Stimulated activated naive CD8-positive, alpha-beta T cell treated with anti-CD3 and anti-CD28 coated beads, Interleukin-15, Interleukin-2, amounts not matched to agents 100 ng/mL and 50 ng/mL, for 24 hours (primary cell): ENCODE measurements around the gene FBXW10B.
"Not testable (repeated sequence)": the region's sequence is repeated elsewhere in the genome, so short reads cannot be mapped to it uniquely, and the experiment has no call there.

ENCODE experiments used
- H3K27ac Mint-ChIP-seq: one replicate; pipeline ENCODE4 v1.8.0; 2021; ENCODE audit warnings: mild to moderate bottlenecking, mixed read lengths
- H3K27me3 Mint-ChIP-seq: one replicate; pipeline ENCODE4 v1.8.0; 2021; ENCODE audit warnings: mixed read lengths
- H3K36me3 Mint-ChIP-seq: one replicate; pipeline ENCODE4 v1.8.0; 2021; ENCODE audit warnings: low read depth, mixed read lengths
- H3K4me1 Mint-ChIP-seq: one replicate; pipeline ENCODE4 v1.8.0; 2021; ENCODE audit warnings: low read depth, mixed read lengths
- H3K4me3 Mint-ChIP-seq: one replicate; pipeline ENCODE4 v1.8.0; 2021; ENCODE audit warnings: mild to moderate bottlenecking, mixed read lengths
- H3K9me3 Mint-ChIP-seq: one replicate; pipeline ENCODE4 v1.8.0; 2021; ENCODE audit warnings: mixed read lengths

FBXW10B gene

DNA sequence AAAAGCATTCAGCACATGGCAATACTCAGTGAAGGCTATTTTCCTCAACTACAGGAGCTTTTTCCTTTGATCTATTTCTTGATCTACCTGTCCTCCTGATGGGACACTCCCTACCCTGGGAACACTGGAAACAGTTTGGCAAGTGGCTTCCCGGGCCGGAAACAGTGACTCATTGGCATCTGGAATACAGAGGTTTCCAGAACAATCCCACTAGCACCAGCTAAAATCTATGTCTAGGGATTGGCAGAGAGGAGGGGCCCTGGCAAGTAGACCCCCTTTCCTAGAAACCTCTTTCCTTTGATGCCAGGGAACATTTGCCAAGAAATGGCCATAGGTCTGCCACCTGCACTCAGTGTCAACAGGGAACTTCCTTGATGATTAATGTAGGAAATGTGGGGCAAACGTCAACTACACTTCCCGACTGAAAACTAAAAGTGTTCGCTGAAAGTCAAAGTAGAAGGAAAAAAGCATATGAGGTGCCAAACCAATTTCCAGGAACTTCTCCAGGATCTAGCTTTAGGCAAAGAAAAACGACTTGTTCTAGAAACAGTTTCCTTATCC lies 30.4 kb upstream of the FBXW10B start:
- Mint-ChIP-seq H3K4me3 (no peak overlapping the region), H3K36me3 (peaks cover 7% of the 10 kb centered on the region), H3K9me3 (no peaks in the 10 kb centered on the region), H3K4me1 (peaks cover 11% of the 10 kb centered on the region), H3K27me3 (no peaks in the 10 kb centered on the region), H3K27ac (no peak overlapping the region)

- H3K4me1 Mint-ChIP-seq: peaks cover 11% of the 10 kb centered on the region
- H3K9me3 Mint-ChIP-seq: no peaks in the 10 kb centered on the region
- peaks cover 3% of the 10 kb centered on the region for H3K36me3 Mint-ChIP-seq
- no peaks in the 10 kb centered on the region for H3K27me3 Mint-ChIP-seq
- H3K27ac Mint-ChIP-seq: no peak overlapping the region
- no peak overlapping the region for H3K4me3 Mint-ChIP-seq
Measured at GRCh38 chr17:15648386-15648785, 28.9 kb upstream of the FBXW10B start.

DNA sequence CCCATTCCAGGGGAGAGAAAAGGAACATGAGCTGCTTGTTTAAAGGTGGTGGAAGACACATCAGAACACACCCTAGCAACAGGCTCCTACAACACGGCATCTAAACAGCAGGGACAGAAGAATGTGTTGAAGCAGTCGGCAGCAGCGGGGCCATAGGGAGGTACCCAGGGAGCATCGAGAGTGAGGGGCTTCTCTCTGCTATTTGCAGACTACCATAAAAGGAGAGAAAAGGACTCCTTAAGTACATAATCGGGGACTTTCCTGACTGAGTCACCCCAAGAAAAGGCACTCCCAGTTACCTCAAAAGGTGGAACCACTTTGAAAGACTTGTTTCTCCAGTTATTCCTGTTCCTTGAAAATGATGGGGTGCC lies 26.4 kb upstream of the FBXW10B start:
- H3K27ac Mint-ChIP-seq, H3K9me3 Mint-ChIP-seq, H3K27me3 Mint-ChIP-seq: not testable (repeated sequence)

GRCh38 chr17:15645099-15645941 lies 25.8 kb upstream of the FBXW10B start:
- H3K36me3 Mint-ChIP-seq, H3K9me3 Mint-ChIP-seq, H3K27me3 Mint-ChIP-seq, H3K27ac Mint-ChIP-seq, H3K4me1 Mint-ChIP-seq, H3K4me3 Mint-ChIP-seq: not testable (repeated sequence)

More for the DNA sequence above, 26.4 kb upstream of the FBXW10B start:
- not testable (repeated sequence) for H3K4me3 Mint-ChIP-seq, H3K36me3 Mint-ChIP-seq, H3K4me1 Mint-ChIP-seq

DNA sequence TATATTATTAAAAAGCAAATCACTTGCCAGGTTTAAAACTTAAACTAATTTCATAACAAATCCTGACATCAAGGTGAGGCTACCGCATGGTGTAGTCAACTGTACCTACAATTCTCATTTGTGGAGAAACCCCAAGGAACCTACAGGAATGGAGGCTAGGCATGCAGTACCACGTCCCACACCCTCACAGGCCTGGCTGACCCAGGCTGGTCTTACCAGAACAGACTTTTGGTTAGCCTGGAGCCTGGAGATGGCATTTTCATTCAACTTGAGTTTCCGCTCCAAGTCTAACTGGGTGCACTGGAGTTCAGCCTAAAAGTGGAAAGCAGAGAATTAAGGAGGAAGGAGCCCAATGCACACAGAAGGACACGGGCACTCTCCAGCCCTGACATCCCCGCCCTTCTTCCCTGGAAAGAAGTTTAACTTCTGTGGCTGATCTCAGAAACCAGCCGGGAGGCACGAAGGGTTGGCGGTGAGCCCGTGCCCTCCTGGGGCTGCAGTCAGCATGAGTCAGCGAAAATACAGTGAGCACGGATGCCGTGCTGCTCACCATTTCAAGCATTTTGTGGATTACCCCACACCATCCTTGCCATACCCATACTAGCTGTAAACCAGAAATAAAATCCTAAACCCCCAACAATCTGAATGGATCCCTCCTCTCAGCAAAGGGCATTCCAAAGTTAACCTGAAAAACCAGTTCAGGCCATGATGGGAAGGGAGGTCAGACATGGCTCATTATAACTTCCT lies 23.2 kb upstream of the FBXW10B start:
- not testable (repeated sequence) for H3K9me3 Mint-ChIP-seq, H3K36me3 Mint-ChIP-seq, H3K27ac Mint-ChIP-seq, H3K4me1 Mint-ChIP-seq, H3K27me3 Mint-ChIP-seq, H3K4me3 Mint-ChIP-seq

DNA sequence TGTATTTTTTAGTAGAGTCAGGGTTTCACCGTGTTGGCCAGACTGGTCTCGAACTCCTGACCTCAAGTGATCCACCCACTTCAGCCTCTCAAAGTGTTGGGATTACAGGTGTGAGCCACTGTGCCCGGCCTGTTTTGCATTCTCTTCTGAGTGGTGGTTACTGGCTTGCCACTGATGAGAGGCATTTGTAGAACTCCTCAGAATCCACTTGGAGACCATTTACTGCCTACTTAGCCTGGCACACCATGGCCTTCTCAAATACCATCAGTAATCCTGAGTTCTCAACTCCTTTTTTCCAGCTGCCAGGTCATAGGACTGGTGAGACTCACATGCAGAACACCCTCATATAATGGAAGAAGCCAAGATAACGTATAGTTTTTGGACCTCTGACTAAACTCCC lies 22.5 kb upstream of the FBXW10B start:
- not testable (repeated sequence) for H3K27ac Mint-ChIP-seq, H3K4me3 Mint-ChIP-seq, H3K9me3 Mint-ChIP-seq, H3K27me3 Mint-ChIP-seq, H3K36me3 Mint-ChIP-seq, H3K4me1 Mint-ChIP-seq

GRCh38 chr17:15630930-15631453 lies 11.5 kb upstream of the FBXW10B start:
- peaks cover 20% of the 10 kb centered on the region for H3K36me3 Mint-ChIP-seq
- H3K4me1 Mint-ChIP-seq, H3K27ac Mint-ChIP-seq, H3K4me3 Mint-ChIP-seq, H3K27me3 Mint-ChIP-seq, H3K9me3 Mint-ChIP-seq: not testable (repeated sequence)

DNA sequence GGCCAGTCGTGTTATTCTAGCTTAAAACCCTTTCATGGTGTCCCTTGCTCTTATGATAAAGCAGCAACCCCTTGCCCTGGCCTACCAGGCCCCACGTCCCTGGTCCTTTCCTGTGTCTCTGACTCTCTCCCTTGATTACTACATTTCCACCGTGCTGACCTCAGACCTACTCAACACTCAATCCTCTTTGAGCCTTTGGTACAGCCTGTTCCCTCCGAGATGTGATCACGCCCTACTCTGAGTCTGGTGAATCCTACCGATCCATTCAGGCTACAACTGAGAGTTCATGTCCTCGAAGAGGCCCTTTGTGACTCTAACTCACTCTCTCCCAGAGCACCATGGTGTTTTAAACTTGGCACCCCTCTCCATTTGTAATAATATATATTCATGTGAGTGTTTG lies 10.5 kb upstream of the FBXW10B start:
- H3K9me3 Mint-ChIP-seq, H3K4me1 Mint-ChIP-seq, H3K4me3 Mint-ChIP-seq, H3K27me3 Mint-ChIP-seq, H3K27ac Mint-ChIP-seq: not testable (repeated sequence)
- H3K36me3 Mint-ChIP-seq: peaks cover 20% of the 10 kb centered on the region

GRCh38 chr17:15623661-15624209 lies 4.2 kb upstream of the FBXW10B start:
- not testable (repeated sequence) for H3K9me3 Mint-ChIP-seq, H3K36me3 Mint-ChIP-seq, H3K4me1 Mint-ChIP-seq

DNA sequence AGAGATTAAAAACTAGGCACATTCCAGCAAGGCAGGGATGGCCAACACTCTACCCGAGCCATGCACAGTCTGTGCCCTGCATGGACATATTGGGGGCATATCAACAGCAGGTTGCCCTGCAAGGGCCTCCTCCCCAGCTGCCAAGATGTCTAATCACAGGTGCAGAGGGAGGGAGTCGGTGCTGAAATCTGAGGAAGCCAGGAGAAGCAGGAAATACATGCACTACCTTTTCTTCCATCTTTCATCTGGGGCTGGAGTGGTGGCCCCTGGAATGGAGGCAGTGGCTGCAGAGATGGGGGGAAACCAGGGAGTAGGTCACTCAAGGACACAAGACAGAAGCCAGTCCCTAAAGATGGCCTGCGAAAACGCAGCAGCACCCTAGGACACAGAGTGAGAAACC lies 3.8 kb upstream of the FBXW10B start:
- H3K4me1 Mint-ChIP-seq, H3K9me3 Mint-ChIP-seq, H3K4me3 Mint-ChIP-seq, H3K27ac Mint-ChIP-seq, H3K27me3 Mint-ChIP-seq, H3K36me3 Mint-ChIP-seq: not testable (repeated sequence)

More at GRCh38 chr17:15623661-15624209, 4.2 kb upstream of the FBXW10B start:
- not testable (repeated sequence) for H3K4me3 Mint-ChIP-seq, H3K27me3 Mint-ChIP-seq, H3K27ac Mint-ChIP-seq

DNA sequence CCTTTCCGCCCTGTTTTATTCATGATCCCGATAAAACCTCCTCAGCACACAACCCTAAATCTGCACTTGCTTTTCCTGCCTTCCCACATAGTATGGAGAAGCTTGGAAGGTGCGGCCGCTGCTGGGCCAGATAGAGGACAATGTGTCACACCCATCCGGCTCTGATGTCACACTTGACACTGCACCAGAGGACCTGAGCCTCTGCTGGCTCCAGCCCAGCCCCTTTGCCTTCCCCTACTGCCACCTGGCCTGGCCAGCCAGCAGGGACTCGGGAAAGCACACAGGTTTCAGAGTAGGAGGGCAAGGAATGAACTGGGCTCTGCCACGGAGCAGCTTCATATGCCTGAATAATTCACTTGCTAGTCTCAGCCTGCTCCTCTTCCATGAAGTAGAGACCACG lies 2.6 kb upstream of the FBXW10B start:
- not testable (repeated sequence) for H3K27ac Mint-ChIP-seq, H3K4me1 Mint-ChIP-seq, H3K27me3 Mint-ChIP-seq, H3K36me3 Mint-ChIP-seq, H3K9me3 Mint-ChIP-seq, H3K4me3 Mint-ChIP-seq

GRCh38 chr17:15616828-15617227 lies 2.7 kb downstream of the FBXW10B start:
- not testable (repeated sequence) for H3K36me3 Mint-ChIP-seq, H3K27me3 Mint-ChIP-seq, H3K27ac Mint-ChIP-seq, H3K4me3 Mint-ChIP-seq, H3K9me3 Mint-ChIP-seq, H3K4me1 Mint-ChIP-seq

- not testable (repeated sequence) for H3K27me3 Mint-ChIP-seq, H3K27ac Mint-ChIP-seq, H3K4me1 Mint-ChIP-seq, H3K36me3 Mint-ChIP-seq, H3K9me3 Mint-ChIP-seq, H3K4me3 Mint-ChIP-seq
Measured at GRCh38 chr17:15615850-15616249, 3.7 kb downstream of the FBXW10B start.

- not testable (repeated sequence) for H3K27ac Mint-ChIP-seq, H3K9me3 Mint-ChIP-seq, H3K4me3 Mint-ChIP-seq, H3K27me3 Mint-ChIP-seq, H3K4me1 Mint-ChIP-seq, H3K36me3 Mint-ChIP-seq
Measured at GRCh38 chr17:15613111-15613510, 6.4 kb downstream of the FBXW10B start.

DNA sequence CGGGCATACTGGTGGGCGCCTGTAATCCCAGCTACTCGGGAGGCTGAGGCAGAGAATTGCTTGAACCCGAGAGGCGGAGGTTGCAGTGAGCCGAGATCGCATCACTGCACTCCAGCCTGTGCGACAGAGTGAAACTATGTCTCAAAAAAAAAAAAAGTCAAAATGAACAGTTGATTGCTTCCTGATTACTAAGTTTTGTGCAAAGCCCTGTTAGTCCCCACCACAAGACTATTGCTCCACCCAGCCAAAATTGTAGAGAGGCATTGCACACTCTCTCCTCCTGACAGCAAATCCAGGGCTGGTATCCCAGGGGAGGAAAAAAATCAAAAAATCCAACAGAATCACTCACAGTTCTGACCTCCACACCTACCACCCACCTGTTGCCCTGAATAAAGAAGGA lies 26.5 kb downstream of the FBXW10B start:
- not testable (repeated sequence) for H3K4me3 Mint-ChIP-seq, H3K36me3 Mint-ChIP-seq, H3K27ac Mint-ChIP-seq, H3K9me3 Mint-ChIP-seq, H3K27me3 Mint-ChIP-seq
- peaks cover 31% of the 10 kb centered on the region for H3K4me1 Mint-ChIP-seq
